Activated gamma-delta T cell treated with Interleukin-2 at 50 U/mL for 16 hours (primary cell): ENCODE data around the gene MYL7.
"Not testable (repeated sequence)": the region's sequence is repeated elsewhere in the genome, so short reads cannot be mapped to it uniquely, and the experiment has no call there.

ENCODE experiments used
- DNase-seq: peaks from one replicate; pipeline ENCODE4 v3.0.0-alpha.2; 2020

MYL7 gene, protein sequence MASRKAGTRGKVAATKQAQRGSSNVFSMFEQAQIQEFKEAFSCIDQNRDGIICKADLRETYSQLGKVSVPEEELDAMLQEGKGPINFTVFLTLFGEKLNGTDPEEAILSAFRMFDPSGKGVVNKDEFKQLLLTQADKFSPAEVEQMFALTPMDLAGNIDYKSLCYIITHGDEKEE

DNA sequence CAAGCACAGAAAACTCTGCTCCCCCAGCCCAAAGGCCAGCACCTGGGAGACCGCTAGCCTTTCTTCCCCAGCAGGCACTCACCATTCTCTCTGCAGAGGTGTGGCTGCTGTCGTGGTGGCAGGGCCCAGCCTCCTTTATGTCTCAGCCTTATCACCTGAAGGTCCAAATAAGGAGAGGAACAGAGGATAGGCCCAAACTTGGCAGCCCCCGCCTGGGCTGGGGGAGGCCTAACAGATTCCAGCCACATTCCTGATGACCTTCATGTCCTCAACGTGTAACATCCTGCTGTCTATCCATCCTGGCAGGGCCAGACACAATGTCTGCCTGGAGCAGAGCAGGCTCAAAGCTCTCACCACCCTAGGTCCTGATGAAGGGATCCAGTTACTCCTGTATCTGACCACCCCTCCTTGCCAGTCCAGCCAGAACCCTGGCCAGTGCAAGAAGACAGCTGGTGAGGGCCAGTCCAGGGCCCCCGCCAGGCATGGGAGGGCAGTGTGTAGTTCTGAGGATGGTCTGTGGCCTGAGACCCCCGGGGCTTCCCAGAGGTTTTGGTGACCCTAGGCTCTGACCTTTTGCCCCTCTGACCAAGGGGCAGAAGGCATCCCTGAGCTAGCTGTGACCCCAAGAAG lies at the start of gene MYL7:
Gene MYL7 (minus strand): TSS at position 112 of the 630 bp plus-strand sequence. CDS start 27 bp downstream, at position 85.
- DNase-seq: no peak

DNA sequence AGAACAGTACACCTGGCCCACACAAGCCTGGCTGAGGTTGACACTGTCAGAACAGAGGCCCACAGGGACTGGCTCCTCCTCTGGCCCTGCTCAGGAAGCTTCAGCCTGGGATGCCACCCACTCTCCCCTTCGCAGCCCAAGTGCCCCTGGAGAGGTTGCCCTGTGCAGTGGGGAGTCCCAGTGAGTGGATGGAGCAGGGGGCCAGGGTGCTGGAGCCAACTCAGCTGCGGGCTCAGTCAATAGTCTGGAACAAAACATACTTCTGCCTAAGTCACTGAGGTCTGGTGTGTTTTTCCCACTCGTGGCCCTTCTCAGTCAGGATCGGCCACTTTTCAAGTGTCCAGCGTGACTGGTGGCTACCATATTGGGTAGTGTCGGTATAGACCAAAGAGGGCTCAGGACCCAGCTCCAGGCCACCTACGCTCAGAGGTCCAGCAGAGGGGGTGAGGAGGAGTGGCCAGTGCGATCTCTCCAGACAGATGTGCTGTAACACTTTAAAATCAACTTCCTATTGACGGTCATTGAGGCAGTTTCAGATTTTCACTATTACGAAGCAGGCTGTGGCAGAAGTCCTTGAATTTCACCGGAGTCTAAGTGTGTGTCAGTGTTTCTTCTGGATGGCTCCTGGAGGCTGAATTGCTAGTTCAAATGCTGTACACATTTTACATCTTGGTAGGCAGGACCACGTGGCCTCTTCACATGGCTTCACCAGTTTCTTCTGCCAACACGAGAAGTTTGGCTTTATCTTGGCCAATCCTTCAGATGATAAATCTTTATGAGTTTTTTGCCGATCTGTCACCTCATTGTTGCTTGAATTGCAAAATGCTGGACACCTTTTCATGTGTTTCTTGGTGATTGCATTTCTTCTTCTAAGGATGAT lies 49.1 kb upstream of the MYL7 start:
- no peak for DNase-seq

DNA sequence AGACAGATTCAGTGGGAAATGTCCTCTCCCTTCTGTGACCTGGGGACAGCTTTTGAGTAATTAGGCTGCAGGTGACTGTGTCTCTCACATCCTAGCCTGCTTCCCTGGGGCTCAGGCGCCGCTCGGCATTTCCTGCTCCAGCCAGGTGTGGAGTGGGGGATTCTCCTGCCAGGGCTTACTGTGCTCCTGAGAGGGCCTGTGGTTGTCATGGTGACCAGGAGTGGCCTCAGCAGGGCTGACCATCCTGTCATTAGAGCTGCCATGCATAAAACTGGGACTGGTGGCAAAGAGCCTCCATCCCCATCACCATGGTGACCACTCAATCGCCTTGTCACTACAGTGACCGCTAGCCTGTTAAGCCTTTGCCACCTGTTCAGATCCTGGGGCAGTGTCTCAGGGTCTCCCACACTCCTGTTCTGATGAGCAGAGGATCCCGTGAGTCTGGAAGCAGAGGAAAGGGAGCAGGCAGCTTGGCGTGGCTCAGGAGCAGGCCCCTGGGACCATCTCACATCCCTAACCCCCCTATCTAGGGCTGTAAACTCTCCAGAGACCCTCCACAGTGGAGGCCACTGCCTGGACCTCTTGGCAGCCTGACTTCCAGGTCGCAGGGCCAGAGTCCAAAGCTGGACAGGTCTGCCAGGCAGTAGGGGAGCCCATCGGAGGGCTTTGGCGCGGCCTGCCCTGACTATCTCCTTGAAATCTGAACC lies 48.3 kb upstream of the MYL7 start, which contains the start of gene GCK:
Gene GCK (minus strand): TSS at position 154 of the 707 bp plus-strand sequence. CDS start 486 bp downstream, outside the sequence.
- no peak for DNase-seq

DNA sequence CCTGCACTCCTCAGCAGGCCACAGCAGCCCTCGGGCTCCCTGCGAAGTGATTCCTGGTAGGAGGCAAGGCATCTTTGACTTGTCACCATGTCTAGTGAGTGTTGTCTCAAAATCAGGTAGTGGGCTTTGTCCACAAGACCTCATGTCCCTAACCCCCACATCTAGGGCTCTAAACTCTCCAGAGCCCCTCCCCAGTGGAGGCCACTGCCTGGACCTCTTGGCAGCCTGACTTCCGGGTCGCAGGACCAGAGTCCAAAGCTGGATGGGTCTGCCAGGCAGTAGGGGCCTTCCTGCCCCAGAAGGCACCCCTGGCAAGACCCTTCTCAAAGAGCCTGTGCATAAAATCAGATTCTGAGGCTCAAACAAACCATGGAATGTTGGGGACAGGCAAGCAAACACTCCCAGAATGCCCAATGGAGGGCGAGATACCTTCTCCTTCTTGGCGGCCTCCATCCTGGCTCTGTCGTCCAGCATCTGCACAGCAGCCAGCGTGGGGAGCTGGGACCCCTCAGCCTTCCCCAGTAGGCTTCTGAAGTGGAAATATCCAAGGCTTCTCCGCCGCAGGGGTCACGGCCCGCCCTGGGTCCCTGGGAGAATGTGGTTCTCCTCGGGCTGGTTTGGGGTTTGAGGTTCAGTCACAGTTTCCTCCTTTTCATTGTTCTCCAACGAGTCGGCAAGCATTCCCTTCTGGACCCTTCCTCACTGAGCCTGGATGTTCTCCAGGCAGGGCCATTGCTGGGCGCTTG lies 47.5 kb upstream of the MYL7 start:
- DNase-seq: no peak

DNA sequence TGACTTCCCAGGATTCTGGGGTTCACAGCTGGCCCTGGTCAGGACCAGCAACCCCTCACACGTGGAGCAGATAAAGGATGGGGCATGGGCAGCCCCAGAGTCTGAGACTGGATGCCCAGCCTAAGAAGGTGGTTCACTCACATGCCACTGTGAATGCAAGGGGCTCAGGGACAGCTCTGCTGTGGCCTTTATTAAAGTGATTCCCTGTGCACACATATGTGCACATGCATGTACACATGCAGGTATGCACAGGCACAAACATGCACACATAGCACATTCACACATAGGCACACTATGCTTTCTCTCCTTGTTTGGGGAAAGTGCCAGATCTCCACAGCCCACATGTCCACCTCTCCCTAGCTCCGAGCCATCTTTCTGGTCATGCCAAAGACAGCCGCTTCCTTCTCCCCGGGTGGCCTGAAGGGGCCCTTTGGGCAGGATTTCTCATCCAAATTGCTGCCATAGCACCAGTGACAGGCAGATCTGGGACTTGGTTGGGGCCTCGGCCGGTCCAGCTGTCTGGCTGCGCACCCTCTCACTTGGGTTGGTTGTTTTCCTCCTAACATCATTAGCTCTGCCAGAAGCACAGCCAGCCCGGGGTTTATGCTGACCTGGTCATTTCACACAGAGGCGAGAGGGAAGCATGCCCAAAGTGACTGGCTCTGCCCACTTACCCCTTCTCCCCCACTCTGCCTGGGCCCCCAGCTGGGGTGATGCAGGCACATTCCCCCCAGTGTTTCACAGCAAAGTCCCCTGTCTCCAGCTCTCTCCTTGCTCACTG lies 46.7 kb upstream of the MYL7 start:
- DNase-seq: no peak

DNA sequence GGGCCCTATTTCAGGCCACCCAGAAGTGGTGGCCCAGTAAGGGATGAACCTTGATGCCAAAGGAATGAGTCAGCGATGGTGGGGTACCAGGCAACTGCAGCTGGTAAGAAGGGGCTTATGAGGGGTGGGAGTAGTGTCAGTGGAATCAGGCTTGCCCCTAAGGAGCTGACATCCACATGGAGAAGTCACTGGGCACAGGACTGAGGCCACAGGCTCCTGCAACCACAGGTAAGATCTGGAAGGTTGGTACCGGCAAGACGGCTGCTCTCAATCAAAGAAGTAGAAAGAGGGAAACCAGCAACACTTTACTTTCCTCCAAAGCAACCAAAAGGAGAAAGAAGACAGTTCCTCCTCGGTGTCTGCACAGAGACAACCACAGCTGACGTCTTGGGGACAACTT lies 45.6 kb upstream of the MYL7 start:
- no peak for DNase-seq

DNA sequence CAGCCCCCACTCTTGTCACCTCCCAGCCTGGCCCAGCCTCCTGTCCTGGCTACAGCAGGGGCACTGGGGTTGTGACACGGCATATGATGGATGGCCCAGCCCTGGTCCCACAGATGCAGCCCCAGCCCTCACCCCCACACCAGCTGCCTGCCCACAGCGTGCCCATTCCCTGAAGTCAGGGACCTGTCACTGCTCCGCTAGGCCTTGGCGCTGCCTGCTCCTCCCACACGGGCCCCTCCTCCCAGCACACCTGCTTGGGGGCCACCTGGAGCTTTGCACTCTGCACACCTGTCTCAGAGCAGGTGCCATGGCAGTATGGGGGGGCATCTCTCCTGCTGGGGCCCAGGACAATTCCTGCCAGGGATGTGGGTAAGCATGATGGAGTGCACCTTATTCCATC lies 44.6 kb upstream of the MYL7 start:
- DNase-seq: no peak

DNA sequence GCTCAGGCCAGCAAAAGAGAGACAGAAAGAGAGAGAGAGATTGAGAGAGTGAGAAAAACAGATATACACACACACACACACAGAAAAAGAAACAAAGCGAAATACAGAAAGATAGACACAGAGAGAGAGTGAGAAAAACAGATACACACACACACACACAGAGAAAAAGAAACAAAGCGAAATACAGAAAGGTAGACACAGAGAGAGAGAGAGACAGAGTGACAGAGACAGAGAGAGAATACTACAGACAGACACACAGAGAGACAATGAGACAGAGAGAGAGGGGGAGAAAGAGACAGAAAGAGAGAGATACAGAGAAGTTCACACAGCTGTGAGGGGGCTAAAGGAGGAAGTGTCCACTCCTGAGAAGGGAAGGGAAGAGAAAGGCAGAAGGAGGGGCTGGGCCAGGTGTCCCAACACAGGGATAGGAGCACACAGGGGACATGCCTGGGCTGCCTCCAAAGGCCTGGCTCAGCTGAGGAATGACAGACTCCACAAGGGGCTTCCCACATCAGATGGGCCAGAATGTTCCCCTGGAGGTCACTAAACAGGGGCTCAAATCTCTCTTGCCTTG lies 43.8 kb upstream of the MYL7 start:
- DNase-seq: no peak

DNA sequence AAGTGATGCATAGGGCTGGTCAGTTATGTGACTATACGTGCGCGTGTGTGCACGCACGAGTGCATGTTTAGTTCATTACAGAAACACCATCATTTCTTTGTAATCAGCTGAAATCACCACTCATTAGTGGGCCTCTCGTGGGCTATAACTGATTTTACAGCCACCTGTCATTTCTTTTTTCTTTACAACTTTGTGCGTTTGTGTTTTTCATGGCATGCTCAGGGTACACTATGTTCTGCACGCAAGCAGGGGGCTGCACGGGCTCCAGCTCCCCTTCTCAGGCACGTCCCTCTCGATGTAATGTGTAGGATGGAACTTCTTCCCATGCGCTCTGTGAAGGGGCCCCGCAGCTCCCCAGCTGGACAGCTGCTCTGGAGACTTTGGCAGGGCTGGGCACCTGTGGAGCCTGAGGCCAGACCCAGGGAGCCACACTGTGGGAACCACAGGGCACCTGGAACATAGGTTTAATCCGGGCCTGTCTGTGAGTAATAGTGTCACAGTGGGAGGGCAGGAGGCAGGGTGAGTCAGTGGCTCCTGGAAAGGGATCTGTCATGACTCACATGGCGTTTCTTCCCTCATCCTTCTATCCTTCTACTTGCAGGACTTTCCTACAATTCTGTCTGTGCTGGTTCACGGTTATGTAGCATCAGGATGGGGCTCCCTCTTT lies 43.2 kb upstream of the MYL7 start:
- DNase-seq: no peak

DNA sequence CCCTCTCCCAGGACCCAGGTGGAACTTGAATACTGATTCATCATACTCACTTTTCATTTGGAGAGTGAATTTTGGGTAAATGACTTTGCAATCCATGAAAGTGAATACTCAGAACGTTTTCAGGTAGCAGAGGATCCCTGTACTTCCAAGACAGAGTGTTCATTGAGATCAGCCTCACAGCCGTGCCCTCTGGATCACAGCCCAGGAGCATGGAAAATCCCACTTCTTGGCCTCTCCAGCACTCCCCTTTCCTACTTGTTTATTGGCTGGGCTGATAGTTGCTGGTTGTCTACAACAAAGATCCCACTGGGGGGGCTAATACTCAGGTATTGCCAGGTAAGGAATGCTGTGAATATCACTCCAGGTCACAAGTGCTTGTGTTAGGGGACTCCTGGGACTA lies 42.3 kb upstream of the MYL7 start:
- DNase-seq: no peak

DNA sequence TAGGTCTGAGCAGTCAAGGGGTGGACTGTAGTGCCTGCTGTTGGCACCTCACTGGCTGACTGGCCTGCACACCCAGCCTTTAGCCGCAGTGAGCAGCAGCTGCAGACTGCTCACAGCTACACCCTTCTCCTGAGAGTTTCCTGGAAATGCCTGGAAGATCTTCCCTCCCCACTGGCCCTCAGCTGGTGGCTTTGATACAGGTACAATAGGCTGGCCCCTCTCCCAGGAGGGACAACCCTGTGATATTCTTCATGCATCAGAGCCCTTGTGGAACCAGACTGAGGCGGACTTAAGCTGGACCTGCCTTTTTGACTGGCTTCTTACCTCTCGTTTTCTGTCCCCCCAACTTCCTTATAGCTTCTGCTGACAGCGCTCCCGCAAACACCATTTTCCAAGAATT lies 41.7 kb upstream of the MYL7 start:
- DNase-seq: no peak

DNA sequence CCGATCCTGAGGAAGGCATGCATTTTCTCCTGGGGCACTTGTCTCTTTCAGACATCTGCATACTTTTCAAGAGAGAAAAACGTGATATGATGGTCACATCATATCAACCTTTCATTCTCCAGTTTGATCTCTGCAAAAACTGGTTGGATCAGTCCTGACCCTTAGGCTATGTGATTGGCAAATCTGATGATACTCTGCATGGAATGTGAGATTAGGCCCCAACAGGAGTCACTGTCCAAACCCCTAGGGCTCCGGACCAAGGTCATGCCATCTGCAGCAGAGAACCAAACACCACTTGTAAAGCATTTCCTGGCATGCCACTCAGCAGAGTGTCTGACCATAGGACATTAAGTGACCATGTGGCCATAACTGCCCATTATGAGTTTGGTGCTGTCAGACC lies 39.5 kb upstream of the MYL7 start:
- no peak for DNase-seq

DNA sequence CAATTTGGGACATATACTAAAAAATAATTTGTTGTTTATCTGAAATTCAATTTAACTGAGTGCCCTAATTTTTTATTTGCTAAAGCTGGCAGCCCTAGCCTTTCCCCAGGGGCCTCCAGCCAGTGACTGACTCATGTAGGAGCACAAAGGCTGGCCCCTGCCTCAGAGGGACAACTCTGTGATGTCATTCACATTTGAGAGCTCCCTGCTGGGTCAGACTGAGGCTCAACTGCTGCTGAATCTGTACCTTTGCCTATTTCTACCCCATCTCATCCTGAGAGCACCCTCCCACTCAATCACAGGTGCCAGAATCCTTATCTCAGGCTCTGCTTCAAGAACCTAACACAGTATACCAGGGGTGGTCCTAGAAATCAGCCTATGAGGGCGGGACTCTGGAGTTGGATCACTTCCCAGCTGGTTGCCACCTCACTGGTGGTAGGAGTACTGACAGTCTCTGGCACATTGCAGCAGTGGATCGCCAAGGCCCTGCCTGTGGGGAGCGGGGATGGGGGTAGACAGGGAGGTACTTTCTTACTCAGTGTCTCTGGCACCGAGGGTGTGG lies 36.5 kb upstream of the MYL7 start:
- DNase-seq: no peak

DNA sequence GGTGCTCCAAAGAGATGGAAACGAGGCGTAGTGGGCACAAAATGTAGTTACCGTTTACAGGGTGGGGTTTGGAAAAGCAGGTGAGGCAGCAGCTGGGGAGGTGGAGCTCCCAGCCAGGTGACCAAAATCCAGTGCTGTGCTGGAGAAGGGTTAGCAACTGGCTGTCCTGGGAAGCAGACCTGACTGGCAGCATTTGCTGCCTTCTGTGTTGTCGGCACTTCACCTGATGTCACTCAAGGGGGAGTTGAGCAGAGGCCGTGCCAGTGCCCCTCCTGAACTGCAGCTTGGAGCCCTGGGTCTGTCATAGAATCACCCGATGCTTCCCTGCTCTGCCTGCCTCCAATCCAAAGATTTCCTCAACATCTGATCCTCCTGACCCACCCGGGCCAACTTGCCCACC lies 35.4 kb upstream of the MYL7 start:
- no peak for DNase-seq

DNA sequence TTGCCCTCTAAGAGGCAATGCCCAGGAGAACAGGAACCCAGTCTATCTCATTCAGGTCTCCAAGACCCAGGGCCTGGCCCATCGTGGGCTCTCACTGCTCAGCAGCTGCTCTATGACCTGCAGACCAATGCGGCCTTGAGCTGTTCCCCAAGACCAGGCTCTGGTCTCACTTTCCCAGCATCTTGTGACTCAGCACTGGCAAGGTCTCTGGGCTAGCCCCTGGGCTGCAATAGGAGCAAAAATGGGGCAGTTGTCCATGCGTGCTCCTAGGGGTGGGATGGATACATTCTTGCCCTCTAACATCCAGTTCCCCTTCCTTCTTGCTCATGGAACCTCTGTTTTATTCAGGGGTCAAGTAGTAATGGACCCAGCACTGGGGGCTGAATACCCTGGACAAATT lies 34.6 kb upstream of the MYL7 start:
- no peak for DNase-seq

DNA sequence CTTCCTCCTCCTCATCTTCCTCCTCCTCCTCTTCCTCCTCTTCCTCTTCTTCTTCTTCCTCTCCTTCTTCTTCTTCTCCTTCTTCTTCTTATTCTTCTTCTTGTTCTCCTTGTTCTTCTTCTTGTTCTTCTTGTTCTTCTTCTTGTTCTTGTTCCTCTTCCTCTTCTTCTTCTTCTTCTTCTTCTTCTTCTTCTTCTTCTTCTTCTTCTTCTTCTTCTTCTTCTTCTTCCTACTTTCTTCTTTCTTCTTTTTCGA lies 33.5 kb upstream of the MYL7 start:
- not testable (repeated sequence) for DNase-seq

DNA sequence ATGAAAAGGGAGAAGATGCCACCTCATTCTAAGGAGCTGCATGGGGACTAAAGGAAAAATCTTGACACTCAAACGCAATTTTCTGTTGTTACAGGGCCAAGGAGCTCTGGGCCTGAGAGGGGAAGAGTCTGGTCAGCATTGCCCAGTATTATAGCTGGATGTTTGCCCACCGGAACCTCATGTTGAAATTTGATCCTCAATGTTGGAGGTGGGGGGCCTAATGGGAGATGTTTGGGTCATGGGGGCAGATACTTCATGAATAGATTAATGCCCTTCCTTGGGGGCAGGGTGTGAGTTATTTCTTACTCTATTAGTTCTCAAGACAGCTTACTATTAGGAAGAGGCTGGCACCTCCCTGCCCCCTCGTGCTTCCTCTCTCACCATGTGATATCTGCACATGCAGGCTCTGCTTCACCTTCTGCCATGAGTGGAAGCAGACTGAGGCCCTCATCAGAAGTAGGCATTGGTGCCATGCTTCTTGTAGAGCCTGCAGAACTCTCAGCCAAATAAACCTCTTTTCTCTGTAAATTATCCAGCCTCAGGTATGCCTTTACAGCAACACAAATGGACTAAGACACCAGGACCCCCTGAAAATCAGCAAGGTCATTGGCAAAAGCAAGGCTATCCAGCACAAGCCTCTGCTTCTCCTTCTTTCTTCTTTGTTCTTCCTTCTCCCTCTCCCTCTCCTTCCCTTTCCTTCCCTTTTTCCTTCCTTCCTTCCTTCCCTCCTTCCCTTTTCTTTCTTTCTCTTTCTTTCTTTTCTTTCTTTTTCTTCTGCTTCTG lies 33.0 kb upstream of the MYL7 start:
- DNase-seq: no peak

DNA sequence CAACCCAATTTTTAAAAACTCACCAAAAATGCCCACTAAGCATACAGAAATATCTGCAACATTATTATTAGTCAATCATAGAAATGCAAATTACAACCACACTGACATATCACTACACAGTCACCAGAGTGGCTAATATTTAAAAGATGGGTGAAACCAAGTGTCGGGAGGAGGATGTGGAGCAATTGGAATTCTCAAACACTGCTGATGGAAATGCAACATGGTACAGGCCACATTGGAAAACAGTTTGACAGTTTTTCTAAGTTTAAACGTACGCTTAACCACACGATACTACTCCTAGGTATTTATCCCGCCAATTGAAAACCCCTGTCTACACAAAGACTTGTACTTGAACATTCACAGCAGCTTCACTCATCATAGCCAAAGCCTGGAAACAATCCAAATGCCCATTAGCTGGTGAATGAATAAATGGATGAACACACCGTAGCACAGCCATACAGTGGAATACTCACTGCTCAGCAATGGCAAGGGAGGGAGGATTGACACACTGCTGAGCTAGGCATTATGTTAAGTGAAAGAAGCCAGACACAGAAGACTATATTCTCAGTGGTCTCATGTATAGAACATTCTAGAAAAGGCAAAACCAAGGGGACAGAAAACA lies 31.8 kb upstream of the MYL7 start:
- DNase-seq: no peak

DNA sequence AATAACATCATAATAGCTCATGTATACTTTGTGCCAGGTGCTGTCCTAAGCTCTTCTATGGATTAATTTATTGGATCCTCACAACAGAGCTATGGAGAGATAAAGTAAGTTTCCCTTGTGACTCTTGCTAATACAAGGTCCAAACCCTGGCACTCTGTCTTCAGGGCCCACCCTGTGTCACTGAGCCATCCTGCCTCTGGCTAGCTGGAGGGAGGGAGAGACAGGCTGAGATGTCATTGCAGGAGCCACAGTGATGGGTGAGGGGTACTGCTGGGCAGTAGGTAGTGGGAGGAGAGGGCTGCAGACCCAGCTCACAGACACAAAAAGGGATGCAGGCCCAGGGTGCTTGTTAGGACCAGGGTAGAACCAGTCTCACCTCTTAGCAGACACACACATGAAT lies 31.2 kb upstream of the MYL7 start:
- DNase-seq: no peak
